ENCODE data around the gene CDR2.
"Not testable (repeated sequence)": the region's sequence is repeated elsewhere in the genome, so short reads cannot be mapped to it uniquely, and the experiment has no call there.

CDR2 gene

GRCh38 chr16:22374311-22375116 is at the start of gene CDR2:
Gene CDR2 (minus strand): TSS chr16:22374619. CDS start chr16:22374309, 310 bp downstream.
- DNase-seq, result peak; percentile 97 to 99
- TF ChIP-seq GATA1 (IDR thresholded peaks at IDR 0.05; ENCODE audit: low read depth, low read length) (no peak), POLR2A (IDR thresholded peaks at IDR 0.05; ENCODE audit: low read length) (peak; percentile 83)

GRCh38 chr16:22423716-22424115 is 49.3 kb upstream of the CDR2 start:
- DNase-seq, result peak in 1 of 2 experiments; percentile 8
- TF ChIP-seq GATA1 (IDR thresholded peaks at IDR 0.05; ENCODE audit: low read depth, low read length), result no peak
- no peak for TF ChIP-seq POLR2A (IDR thresholded peaks at IDR 0.05; ENCODE audit: low read length)

GRCh38 chr16:22421136-22421535 is 46.7 kb upstream of the CDR2 start:
- TF ChIP-seq POLR2A (IDR thresholded peaks at IDR 0.05; ENCODE audit: low read length), result no peak
- TF ChIP-seq GATA1 (IDR thresholded peaks at IDR 0.05; ENCODE audit: low read depth, low read length), result no peak
- DNase-seq, result no peak

DNA sequence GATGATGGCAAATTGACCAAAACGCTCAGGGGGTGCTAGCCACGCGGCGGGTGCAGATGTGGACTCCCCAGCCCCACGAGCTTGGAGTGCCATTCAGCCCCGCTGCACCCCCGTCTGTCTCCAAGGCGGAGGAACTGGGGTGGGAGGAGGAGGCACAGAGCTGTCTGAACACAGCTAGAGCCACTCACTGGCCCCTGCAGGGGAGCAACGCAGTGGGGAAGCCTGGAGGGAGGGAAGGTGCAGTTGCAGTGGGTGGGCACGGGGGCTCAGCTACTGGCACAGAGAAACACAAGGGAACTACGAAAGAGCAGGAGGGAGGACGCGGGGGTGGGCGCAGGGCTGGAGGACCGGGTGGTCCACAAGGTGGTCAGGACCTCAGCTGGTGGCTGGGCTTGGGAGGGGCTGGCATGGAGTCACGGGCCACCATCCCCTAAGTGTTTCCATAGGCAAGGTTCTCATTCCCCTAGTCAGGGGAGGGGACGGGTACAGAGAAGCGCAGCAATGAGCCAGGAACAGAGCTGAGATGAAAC is 46.3 kb upstream of the CDR2 start:
- DNase-seq, result no peak
- no peak for TF ChIP-seq POLR2A (IDR thresholded peaks at IDR 0.05; ENCODE audit: low read length)
- no peak for TF ChIP-seq GATA1 (IDR thresholded peaks at IDR 0.05; ENCODE audit: low read depth, low read length)

DNA sequence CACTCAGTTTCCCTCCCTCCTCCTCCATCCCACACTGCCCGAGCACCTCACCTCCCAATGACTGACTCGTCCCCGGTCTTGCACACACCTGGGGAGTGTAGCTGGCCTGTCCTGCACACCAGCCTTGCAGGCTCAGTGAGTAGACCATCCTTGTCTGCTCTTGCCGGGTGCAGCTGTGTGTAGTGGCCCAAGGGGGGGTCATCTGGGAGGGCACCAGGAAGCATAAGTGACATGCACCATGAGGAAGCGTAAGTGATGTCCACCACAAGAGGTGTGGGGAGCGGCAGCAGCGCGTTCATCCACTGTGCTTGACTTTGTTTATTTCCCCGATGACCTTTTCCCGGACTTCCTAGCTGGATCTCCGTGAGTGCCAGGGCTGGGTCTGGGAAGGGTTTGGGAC is 45.5 kb upstream of the CDR2 start:
- DNase-seq, result no peak
- TF ChIP-seq GATA1 (IDR thresholded peaks at IDR 0.05; ENCODE audit: low read depth, low read length), result no peak
- TF ChIP-seq POLR2A (IDR thresholded peaks at IDR 0.05; ENCODE audit: low read length), result no peak

GRCh38 chr16:22418826-22419225 is 44.4 kb upstream of the CDR2 start:
- TF ChIP-seq GATA1 (IDR thresholded peaks at IDR 0.05; ENCODE audit: low read depth, low read length) (no peak), POLR2A (IDR thresholded peaks at IDR 0.05; ENCODE audit: low read length) (no peak)
- DNase-seq, result no peak

GRCh38 chr16:22417798-22418197 is 43.4 kb upstream of the CDR2 start:
- not testable (repeated sequence) for DNase-seq

DNA sequence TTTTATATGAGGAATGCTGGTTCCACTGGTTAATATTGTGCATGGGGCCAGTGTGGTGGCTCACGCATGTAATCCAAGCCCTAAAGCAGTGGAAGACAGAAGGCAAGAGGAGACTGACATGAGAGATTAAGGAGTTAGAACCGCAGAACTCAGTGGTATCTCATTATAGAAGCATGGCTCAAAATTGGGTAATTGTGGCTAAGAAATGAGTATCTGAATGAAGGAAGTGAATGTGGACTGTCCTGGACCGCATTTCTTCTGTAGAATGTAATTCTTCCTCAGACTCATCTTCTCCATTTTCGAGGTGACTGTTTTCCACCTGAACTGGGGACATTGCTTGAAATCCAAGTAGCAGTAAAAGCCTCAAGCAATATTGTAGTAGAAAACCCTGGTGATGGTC is 42.6 kb upstream of the CDR2 start:
- no peak for TF ChIP-seq GATA1 (IDR thresholded peaks at IDR 0.05; ENCODE audit: low read depth, low read length)
- no peak for TF ChIP-seq POLR2A (IDR thresholded peaks at IDR 0.05; ENCODE audit: low read length)
- DNase-seq, result no peak

DNA sequence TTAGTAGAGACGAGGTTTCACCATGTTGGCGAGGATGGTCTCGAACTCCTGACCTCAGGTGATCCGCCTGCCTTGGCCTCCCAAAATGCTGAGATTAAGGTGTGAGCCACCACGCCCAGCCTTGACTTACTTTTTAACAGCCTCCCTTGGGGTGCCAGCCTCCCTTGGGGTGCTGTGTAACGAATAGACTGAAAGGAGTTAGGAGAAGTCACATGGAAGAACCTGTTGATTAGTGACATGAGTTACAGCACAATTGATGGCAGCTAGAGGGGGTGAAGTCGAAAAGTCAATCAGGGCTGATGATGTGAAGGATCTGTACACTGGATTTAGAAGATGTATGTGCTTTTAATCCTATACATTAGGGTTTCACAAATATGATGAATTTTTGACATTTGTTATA is 39.4 kb upstream of the CDR2 start:
- no peak for DNase-seq
- no peak for TF ChIP-seq GATA1 (IDR thresholded peaks at IDR 0.05; ENCODE audit: low read depth, low read length)
- no peak for TF ChIP-seq POLR2A (IDR thresholded peaks at IDR 0.05; ENCODE audit: low read length)

DNA sequence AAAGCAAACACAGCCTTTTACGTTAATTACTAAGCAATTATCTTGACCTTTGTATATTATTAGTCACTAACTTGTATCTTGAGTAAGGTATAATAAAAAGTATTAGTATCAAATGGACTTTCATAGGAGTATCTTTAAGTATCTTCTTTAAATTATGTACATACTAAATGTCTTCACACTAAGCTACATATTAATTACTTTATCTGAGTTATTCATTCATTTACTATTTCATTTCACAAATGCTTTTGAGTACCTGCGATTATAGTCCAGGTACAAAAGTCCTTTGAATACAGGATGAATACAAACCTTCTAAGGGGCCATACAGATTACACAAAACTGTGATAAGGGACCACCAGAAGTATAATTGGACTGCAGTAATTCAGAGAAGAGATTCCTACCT is 33.1 kb upstream of the CDR2 start:
- TF ChIP-seq GATA1 (IDR thresholded peaks at IDR 0.05; ENCODE audit: low read depth, low read length), result no peak
- TF ChIP-seq POLR2A (IDR thresholded peaks at IDR 0.05; ENCODE audit: low read length), result no peak
- no peak for DNase-seq

GRCh38 chr16:22402191-22402590 is 27.8 kb upstream of the CDR2 start:
- no peak for DNase-seq
- no peak for TF ChIP-seq POLR2A (IDR thresholded peaks at IDR 0.05; ENCODE audit: low read length)
- TF ChIP-seq GATA1 (IDR thresholded peaks at IDR 0.05; ENCODE audit: low read depth, low read length), result no peak

GRCh38 chr16:22400900-22401299 is 26.5 kb upstream of the CDR2 start:
- DNase-seq, result no peak
- no peak for TF ChIP-seq GATA1 (IDR thresholded peaks at IDR 0.05; ENCODE audit: low read depth, low read length)
- no peak for TF ChIP-seq POLR2A (IDR thresholded peaks at IDR 0.05; ENCODE audit: low read length)

DNA sequence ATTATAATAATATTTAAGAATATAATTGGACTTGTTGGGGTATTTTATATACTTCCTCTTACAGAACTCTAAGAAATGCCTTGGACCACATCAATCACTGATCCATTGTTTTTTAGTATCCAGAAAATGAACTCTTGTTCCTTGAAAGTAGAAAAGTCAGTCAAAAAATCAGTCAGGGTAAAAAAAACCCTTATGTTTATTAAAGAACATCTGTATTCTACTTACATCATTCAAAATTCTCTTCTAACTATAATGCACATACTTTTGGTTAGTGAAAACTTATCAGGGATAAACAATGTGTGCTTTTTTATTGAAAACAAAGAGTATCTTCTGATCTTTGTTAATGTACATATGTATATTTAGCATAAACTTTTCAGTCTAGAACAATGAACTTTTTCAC is 23.5 kb upstream of the CDR2 start:
- TF ChIP-seq GATA1 (IDR thresholded peaks at IDR 0.05; ENCODE audit: low read depth, low read length) (no peak), POLR2A (IDR thresholded peaks at IDR 0.05; ENCODE audit: low read length) (no peak)
- no peak for DNase-seq

- no peak for DNase-seq
- TF ChIP-seq GATA1 (IDR thresholded peaks at IDR 0.05; ENCODE audit: low read depth, low read length) (no peak), POLR2A (IDR thresholded peaks at IDR 0.05; ENCODE audit: low read length) (no peak)
These were observed 23.0 kb upstream of the CDR2 start for GRCh38 chr16:22397464-22397863.

DNA sequence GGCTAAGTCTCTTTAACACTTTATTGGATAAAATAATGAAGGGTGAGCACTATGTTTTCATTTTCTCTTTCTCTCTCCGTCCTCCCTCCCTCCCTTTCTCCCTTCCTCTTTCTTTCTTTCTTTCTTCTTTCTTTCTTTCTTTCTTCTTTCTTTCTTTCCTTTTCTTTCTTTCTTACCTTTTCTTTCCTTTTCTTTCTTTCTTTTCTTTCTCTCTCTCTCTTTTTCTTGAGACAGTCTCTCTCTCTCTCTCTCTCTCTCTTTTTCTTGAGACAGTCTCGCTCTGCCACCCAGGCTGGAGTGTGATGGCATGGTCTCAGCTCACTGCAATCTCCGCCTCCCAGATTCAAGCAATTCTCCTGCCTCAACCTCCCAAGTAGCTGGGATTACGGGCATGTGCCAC is 21.5 kb upstream of the CDR2 start:
- no peak for TF ChIP-seq GATA1 (IDR thresholded peaks at IDR 0.05; ENCODE audit: low read depth, low read length)
- no peak for TF ChIP-seq POLR2A (IDR thresholded peaks at IDR 0.05; ENCODE audit: low read length)
- DNase-seq, result no peak
